ENCODE results near the gene OPALIN. TPM values are rescaled to one million over a fixed set of nuclear protein-coding genes. Genes with fewer than 3 reads are reported as not detected.
A peak's percentile ranks its signal among the peaks of the same experiment; 100 is the strongest.

Gene OPALIN
- polyA plus RNA-seq, 3 donors: not detected

DNA sequence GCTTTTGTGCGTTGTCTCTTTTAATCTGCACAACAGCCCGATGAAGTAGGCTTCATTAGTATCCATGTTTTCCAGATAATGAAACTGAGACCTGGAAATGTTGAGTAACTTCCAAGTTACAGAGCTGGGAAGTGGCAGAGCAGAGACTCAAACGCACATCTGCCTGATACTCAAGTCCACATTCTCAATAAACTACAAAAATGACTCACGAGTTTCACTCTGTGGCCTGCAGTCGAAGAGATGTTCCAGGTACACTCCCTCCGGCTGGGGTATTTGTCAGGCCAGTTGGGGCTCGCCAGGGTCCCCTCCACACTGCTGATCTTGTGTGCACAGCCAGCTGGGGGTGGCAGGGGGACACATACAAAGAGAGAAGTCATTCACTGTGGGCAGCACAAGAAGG lies 17.7 kb upstream of the OPALIN start:
- DNase-seq (ENCODE audit: extremely low read depth in 1 of 11, low read depth in 9 of 11, low spot score in 4 of 11): no peak

GRCh38 chr10:96374985-96375830 lies 16.4 kb upstream of the OPALIN start:
- DNase-seq (ENCODE audit: extremely low read depth in 1 of 11, low read depth in 9 of 11, low spot score in 4 of 11): peak; percentile 66 to 90 (median 78)

DNA sequence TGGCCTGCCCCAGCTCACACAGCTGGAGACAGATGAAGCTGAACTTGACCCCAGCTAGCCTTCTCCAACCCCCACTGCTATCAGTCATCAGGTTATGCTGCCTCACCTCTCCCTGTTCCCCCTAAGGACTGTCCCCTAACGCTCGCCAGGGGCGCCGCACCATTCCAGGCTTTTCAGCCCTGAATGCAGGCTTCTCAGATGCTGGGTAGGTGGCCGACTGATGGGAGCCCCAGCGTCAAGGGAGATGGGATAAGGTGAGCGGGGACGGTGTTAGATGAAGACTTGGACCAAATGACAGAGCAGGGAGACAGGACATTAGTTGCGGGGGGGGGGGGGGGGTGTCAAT lies 15.8 kb upstream of the OPALIN start:
- DNase-seq (ENCODE audit: extremely low read depth in 1 of 11, low read depth in 9 of 11, low spot score in 4 of 11): no peak

DNA sequence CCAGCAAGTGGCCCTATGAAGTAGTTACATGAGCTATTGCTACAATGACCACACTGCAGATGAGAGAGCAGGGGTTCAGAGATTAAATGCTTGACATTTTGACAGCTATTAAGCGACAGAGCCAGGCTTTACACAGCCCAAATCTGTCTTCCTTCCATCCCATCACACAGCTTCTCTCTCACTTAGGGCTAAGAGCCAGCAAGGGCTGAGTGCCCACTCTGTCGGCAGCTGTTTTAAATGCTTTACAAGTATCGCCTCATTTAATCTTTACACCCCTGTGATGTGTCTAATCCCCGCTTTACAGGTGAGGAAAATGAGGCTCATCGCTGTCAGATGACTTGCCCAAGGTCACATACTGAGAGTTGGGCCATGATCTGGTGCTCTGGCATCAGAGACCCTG lies 15.2 kb upstream of the OPALIN start:
- no peak for DNase-seq (ENCODE audit: extremely low read depth in 1 of 11, low read depth in 9 of 11, low spot score in 4 of 11)

DNA sequence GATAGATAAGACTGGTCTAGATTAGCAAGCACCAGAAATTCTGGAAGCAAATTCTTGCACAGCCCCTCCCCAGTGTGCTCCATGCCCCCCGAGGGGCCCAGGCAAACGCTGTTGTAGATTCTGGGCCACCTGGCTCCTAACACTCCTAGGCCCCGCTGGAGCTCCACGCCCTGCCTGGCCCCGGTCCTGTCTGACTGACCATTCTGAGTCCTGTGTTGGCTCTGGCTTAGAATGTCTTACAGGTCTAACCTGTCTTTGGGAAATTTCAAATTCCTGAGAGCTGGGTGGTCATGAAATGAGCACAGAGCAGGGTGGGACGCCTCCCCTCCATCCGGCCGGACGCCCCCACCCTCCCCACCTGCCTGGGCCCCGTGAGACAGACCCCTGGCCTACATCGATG lies 12.6 kb upstream of the OPALIN start:
- DNase-seq (ENCODE audit: extremely low read depth in 1 of 11, low read depth in 9 of 11, low spot score in 4 of 11): no peak

DNA sequence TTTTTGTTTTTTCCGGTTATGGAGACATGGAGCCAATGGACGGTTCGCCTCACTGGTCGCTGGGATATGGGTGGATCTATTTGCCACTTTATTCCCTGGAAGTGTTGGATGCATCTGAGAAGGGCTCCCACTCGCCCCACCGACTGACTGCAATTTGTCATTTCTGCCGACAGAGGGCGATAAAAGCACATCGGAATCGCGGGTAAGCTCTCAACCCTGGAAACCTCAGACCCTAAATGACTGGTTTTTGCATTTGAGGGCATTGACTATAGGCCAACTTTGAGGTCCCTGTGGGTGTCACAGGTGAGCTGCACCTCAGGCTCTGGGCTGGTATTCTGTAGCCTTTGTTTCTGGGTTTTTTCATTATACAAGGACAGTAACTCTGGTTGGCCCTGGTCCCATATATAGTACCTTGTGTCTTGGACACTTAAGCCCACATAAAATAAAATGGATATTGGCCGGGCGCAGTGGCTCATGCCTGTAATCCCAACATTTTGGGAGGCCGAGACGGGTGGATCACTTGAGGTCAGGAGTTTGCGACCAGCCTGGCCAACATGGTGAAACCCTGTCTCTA lies 11.9 kb upstream of the OPALIN start:
- peak in 9 of 11 donors; percentile 18 to 50 (median 26) for DNase-seq (ENCODE audit: extremely low read depth in 1 of 11, low read depth in 9 of 11, low spot score in 4 of 11)

DNA sequence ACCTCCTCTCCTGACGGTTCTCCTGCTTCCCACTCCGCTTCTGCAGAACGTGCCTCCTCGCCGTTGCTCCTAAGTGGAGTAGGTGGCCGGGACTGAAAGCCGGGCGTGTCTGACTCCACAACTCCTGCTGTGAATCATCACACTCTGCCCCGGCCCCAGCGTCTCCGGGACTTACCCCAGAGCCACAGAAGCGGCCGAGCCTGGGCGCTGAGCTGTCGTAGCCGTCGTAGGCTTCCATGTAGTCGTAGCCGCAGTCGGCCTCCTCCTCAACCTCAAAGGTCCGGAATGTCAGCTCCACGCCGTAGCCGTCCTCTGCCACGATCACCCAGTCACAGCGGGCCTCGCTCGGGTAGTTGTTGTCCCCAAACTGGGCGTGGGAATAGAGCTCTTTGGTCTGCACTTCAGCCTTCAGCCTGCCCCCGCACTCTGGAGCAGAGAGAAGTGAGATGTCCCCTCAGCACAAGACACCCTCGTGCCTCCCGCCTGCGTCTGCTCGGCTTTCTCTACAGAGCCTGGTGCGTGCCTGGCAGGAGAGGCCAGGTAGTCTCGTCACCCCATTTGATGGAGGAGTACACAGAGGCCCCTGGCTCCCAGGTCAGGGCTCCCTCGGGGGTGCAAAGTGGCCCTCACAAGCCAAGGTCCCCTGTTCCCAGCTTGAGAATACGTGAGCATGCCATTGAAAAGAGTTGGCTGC lies 11.2 kb upstream of the OPALIN start:
- no peak for DNase-seq (ENCODE audit: extremely low read depth in 1 of 11, low read depth in 9 of 11, low spot score in 4 of 11)

DNA sequence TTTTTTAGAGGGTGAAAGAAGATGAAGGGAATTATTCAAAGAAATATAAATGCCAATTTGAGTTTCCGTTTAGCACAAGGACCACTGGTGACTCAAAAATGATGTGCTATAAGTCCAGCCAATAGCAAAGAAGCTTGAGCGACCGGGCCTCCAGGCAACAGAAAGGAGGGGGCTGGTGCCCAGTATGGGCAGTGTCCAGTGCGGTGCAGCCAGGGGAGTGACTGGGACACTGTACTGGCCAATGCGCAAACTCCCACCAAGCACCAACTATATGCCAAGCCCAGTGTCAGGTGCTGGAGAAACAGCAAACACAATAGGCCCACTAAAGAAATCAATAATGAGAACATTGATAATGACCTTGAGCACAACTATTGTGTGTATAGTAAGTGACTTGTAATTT lies 10.2 kb upstream of the OPALIN start:
- no peak for DNase-seq (ENCODE audit: extremely low read depth in 1 of 11, low read depth in 9 of 11, low spot score in 4 of 11)

DNA sequence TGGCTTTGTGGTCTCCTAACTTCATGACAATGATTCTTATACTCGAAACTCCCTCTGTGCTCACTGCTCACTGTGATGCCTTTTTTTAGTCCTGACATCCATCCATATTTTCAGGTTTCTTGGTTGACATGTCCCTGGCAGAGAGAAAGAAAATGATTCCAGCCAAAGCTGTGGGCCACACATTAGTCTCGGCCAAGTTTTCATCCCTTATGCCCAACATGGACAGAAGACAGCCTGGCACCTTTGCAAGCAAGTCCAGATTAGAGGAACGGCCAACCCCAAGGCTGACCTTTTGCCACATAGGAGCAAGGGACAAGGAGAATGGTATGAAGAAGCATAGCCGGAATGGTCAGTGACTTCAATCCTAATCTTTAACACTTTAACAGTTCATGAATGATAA lies 8.7 kb upstream of the OPALIN start:
- no peak for DNase-seq (ENCODE audit: extremely low read depth in 1 of 11, low read depth in 9 of 11, low spot score in 4 of 11)

- no peak for DNase-seq (ENCODE audit: extremely low read depth in 1 of 11, low read depth in 9 of 11, low spot score in 4 of 11)
These were observed 7.7 kb upstream of the OPALIN start for GRCh38 chr10:96366508-96366907.

- DNase-seq (ENCODE audit: extremely low read depth in 1 of 11, low read depth in 9 of 11, low spot score in 4 of 11): no peak
These were observed 6.8 kb upstream of the OPALIN start for GRCh38 chr10:96365571-96365970.

- no peak for DNase-seq (ENCODE audit: extremely low read depth in 1 of 11, low read depth in 9 of 11, low spot score in 4 of 11)
These were observed 2.0 kb upstream of the OPALIN start for GRCh38 chr10:96360766-96361165.

GRCh38 chr10:96360331-96360730 lies 1.5 kb upstream of the OPALIN start:
- no peak for DNase-seq (ENCODE audit: extremely low read depth in 1 of 11, low read depth in 9 of 11, low spot score in 4 of 11)

GRCh38 chr10:96359616-96360015 lies 814 bp upstream of the OPALIN start:
- DNase-seq (ENCODE audit: extremely low read depth in 1 of 11, low read depth in 9 of 11, low spot score in 4 of 11): no peak

DNA sequence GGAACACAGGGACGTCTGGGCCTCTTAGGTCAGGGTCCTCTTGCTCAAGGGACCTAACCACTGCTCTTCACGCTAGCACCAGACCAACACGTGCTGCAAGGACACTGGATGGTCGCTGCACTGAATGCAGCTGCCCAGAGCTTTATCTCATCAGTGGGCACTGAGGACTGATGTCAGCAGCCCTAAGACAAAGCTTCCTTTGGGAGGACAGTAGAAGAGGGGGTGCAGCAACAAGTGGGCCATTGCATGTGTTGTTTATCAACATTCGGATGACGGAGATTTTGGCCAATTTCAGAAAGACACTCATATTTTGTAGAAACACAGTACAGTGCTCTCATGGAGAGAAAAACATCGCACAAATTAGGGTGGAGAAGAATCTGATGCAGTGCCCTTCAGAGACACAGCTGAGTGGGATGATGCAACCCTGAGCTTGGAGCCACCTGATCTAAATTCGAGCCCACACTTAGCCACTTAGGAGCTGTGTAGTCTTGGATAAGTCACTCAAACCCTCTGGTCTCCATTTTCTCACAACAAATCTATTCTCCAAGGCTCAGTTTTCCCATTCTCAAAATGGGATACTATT lies 1.7 kb downstream of the OPALIN start:
- DNase-seq (ENCODE audit: extremely low read depth in 1 of 11, low read depth in 9 of 11, low spot score in 4 of 11): no peak

GRCh38 chr10:96352582-96352981 lies 6.2 kb downstream of the OPALIN start:
- DNase-seq (ENCODE audit: extremely low read depth in 1 of 11, low read depth in 9 of 11, low spot score in 4 of 11): no peak

DNA sequence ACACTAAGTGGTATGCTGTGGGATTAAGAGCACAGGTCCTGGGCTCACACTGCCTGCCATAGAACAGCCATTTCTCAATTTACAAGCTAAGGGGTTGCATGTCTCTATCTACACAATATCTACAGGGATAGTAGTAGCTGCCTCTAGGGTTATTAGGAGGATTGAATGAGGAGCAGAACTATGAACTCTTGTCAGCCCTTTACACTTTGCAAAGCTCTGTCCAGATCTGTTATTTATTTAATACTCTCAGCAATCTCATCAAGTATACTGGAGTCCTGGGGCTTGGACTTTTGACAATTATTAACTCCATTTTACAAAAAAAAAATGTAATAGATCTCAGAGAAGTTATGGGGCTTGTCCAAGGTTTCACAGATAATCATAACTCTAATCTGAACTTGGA lies 6.8 kb downstream of the OPALIN start:
- DNase-seq (ENCODE audit: extremely low read depth in 1 of 11, low read depth in 9 of 11, low spot score in 4 of 11): no peak

DNA sequence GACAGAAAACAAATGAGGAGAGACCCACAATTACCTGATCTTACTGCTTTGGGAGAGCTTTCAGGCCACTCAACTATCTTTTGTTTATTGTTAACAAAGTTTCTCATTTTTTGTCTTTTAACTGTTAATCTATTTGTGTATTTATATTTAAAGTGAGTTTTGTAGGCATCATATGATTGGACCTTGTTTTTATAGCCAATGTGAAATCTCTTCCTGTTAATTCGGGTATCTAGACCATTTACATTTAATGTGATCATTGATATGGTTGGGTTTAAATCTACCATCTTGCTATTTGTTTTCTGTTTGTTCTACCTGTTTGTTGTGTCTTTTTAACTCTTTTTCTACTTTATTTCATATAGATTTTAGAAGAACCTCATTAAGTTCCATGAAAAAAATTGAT lies 12.5 kb downstream of the OPALIN start:
- DNase-seq (ENCODE audit: extremely low read depth in 1 of 11, low read depth in 9 of 11, low spot score in 4 of 11): no peak

DNA sequence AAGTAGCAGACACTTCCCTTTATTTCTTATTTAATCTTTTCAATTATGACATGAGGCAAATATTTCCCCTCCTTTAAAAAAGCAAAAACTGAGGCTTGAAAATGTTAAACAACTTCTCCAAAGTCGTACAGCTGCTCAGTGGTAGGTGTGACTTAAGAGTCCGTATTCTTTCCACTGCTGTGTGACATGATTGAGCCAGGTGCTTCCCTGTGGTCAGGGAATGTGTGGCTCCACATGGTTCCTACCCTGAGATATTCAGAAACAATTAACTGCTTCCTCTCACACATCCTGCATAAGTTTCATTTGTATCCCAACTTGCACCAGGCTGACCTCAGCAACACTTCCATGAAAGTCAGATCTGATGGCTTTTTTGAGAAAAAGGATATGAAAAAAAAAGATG lies 13.6 kb downstream of the OPALIN start:
- no peak for DNase-seq (ENCODE audit: extremely low read depth in 1 of 11, low read depth in 9 of 11, low spot score in 4 of 11)

DNA sequence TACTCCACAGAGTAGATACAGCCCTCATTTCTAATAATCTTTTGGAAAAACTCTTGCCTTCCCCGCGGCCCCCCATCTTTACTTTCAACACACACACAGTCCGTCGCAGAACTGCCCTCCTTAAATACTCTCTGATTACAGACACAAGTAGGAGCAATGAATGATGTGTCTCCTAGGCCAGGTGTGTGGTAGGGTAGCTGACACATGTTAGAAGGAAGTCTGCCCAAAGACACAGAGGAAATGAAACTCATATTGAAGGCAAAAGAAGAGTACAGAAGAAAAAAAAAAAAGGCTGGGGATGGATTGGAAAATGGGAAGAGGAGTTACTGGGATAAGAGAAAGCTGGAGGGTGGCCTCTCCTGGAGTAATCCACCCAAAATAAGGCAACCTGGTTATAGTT lies 14.6 kb downstream of the OPALIN start:
- no peak for DNase-seq (ENCODE audit: extremely low read depth in 1 of 11, low read depth in 9 of 11, low spot score in 4 of 11)
